Measurements from ENCODE around the gene KDSR. TPM values are rescaled to one million over a fixed set of nuclear protein-coding genes. Genes with fewer than 3 reads are reported as not detected.

The KDSR gene
- total RNA-seq, 3 donors from 2014 or later = 33.6 to 79.4 (median 51.4) TPM

DNA sequence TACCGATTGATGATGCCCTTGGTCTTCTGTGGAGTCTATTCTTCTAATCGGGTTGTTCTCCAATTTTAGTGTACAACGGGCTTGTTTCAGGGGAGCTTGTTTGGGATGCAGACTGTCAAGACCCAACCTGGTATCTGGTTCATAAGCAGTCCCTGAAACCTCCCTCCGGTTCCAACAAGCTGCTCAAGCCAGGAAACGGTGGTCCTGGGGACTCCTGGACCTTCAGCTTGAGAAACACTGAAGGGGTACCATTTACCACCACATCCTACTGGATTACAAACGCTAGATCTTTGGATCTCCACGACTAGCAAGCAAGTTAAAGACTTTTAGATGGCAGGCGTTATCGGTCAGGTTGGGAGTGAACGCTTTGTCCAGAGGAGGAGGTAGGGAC is 49.5 kb downstream of the KDSR start:
- Histone ChIP-seq H3K9me3 (no peaks in the 10 kb centered on the region), H3K36me3 (ENCODE audit: low read depth) (no peaks in the 10 kb centered on the region), H3K4me1 (ENCODE audit: low read depth) (peaks cover 7% of the 10 kb centered on the region), H3K4me3 (peak overlapping the region; percentile 42)
- TF ChIP-seq, protein P1, sequence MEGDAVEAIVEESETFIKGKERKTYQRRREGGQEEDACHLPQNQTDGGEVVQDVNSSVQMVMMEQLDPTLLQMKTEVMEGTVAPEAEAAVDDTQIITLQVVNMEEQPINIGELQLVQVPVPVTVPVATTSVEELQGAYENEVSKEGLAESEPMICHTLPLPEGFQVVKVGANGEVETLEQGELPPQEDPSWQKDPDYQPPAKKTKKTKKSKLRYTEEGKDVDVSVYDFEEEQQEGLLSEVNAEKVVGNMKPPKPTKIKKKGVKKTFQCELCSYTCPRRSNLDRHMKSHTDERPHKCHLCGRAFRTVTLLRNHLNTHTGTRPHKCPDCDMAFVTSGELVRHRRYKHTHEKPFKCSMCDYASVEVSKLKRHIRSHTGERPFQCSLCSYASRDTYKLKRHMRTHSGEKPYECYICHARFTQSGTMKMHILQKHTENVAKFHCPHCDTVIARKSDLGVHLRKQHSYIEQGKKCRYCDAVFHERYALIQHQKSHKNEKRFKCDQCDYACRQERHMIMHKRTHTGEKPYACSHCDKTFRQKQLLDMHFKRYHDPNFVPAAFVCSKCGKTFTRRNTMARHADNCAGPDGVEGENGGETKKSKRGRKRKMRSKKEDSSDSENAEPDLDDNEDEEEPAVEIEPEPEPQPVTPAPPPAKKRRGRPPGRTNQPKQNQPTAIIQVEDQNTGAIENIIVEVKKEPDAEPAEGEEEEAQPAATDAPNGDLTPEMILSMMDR (IDR thresholded peaks at IDR 0.05) = no peak
- DNase-seq (no peak), ATAC-seq (no peak)
- intact Hi-C loops (cut with DNase I, micrococcal nuclease) = loop anchor here (10.0 kb wide), 2 partner anchors 63 to 73 kb away; no protein-coding TSS in a partner anchor

DNA sequence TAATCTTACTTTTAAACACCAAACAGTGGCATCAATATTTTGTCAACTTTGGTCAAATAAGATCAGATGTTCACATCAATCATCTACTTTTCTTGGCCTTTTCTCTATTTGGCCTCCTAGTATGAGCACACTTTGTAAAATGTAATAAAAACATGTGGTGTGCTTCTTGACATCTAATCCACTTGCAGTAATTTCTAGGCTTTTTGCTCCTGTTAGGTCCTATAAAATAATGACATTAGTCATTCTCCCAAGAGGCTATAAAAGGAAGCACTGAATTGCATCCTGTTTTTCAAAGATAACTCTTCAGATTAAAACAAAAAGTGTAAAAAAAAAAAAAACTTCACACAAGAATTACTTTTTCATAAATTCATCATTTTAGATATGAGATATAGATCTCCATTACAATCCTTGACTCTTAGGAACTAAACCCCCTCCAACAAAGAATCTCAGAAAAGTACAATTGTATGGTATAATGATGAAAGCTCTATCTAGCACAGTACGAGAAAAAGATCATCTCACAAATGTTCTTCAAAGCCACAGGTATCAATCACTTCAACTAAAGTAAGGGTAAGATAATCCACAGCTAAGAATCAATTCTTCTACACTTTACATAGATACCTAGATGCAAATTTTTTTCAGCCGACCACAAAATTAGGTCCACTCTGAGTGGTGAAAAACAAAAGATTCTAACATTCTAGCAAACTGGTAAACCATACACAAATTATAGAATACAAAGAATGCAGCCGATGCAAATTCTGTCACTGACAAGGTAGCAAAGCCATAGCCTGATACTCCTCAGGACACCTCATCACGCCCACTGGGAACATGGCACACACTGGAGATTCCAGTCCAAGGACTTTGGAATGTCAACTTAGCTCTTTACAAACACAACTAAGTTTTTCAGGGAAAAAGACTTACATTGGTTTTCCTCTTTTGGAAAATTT is 50.1 kb downstream of the KDSR start:
- H3K4me1 ChIP-seq (ENCODE audit: low read depth) = peaks cover 7% of the 10 kb centered on the region
- ATAC-seq (no peak), DNase-seq (no peak)

DNA sequence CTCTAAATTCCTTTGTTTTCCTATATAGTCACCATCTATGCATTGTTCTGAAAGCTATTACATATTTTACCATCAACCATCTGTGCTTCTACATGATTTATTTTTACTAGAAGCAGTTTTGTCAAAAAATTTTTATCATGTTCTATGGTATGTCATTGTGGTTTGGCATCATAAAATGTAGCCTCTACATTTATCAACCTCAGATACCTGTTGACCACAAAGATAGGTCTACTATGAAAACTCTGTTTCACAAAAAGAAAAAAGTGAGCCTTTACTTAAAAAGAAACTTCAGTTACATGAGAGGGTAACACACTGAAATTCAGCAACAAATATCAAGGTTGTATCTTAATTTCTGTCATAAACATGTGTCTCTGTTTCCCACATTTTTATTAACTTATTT is 51.1 kb downstream of the KDSR start:
- H3K9me3 ChIP-seq = no peaks in the 10 kb centered on the region
- ATAC-seq (no peak), DNase-seq (no peak)
- TF ChIP-seq, protein P1 (IDR thresholded peaks at IDR 0.05) = no peak
- intact Hi-C loops (cut with DNase I, micrococcal nuclease) = loop anchor here (10.0 kb wide), 2 partner anchors 61 to 71 kb away; no protein-coding TSS in a partner anchor
- peaks cover 7% of the 10 kb centered on the region for H3K4me1 ChIP-seq (ENCODE audit: low read depth)
- H3K36me3 ChIP-seq (ENCODE audit: low read depth) = no peaks in the 10 kb centered on the region
- no peak overlapping the region for H3K4me3 ChIP-seq

More for the DNA sequence above, 50.1 kb downstream of the KDSR start:
- Histone ChIP-seq H3K9me3 (no peaks in the 10 kb centered on the region), H3K4me3 (no peak overlapping the region), H3K36me3 (ENCODE audit: low read depth) (no peaks in the 10 kb centered on the region)
- TF ChIP-seq, protein P1 (IDR thresholded peaks at IDR 0.05) = no peak
- intact Hi-C loops (cut with DNase I, micrococcal nuclease) = loop anchor here (10.0 kb wide), 2 partner anchors 62 to 72 kb away; no protein-coding TSS in a partner anchor

DNA sequence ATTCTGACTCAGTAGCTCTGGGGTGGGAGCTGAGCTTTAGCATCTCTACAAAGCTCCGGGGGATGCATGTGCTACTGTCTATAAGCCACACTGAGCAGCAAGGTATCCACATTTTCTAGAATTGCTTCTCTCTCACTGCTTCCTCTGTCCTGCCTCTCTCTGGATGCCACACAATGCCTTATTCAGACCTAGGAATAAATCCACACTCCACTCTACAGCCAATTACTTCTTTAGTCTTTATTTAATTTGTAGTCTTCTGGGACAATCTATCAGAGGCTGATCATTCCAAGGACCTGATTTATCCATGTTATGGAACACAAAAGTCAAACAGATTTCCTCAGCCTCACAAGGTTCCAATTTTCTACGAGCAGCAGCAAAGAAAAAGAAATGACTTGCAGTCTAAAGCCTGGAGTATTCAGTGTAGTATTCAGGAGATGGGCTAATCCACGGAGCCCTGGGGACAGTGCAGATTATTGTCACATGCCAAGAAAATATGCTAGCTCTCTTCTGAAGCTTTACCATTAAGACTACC is 51.8 kb downstream of the KDSR start:
- TF ChIP-seq, protein P1 (IDR thresholded peaks at IDR 0.05) = no peak
- ATAC-seq (no peak), DNase-seq (no peak)
- Histone ChIP-seq H3K4me1 (ENCODE audit: low read depth) (peaks cover 7% of the 10 kb centered on the region), H3K4me3 (no peak overlapping the region), H3K9me3 (no peaks in the 10 kb centered on the region), H3K36me3 (ENCODE audit: low read depth) (no peaks in the 10 kb centered on the region)
- intact Hi-C loops (cut with DNase I, micrococcal nuclease) = loop anchor here (10.0 kb wide), 2 partner anchors 60 to 70 kb away; no protein-coding TSS in a partner anchor

GRCh38 chr18:63314062-63314790 is 52.8 kb downstream of the KDSR start:
- Histone ChIP-seq H3K4me1 (ENCODE audit: low read depth) (peaks cover 7% of the 10 kb centered on the region), H3K36me3 (ENCODE audit: low read depth) (no peaks in the 10 kb centered on the region), H3K4me3 (no peak overlapping the region), H3K9me3 (no peaks in the 10 kb centered on the region)
- ATAC-seq (no peak), DNase-seq (no peak)
- TF ChIP-seq, protein P1 (IDR thresholded peaks at IDR 0.05) = no peak
- intact Hi-C loops (cut with DNase I, micrococcal nuclease) = loop anchor here (10.0 kb wide), 2 partner anchors 59 to 69 kb away; no protein-coding TSS in a partner anchor
